NCI-H345 (cell line): Measurements from ENCODE around the gene LIN7B.
A peak's percentile ranks its signal among the peaks of the same experiment; 100 is the strongest.
"Not testable (repeated sequence)": the region's sequence is repeated elsewhere in the genome, so short reads cannot be mapped to it uniquely, and the experiment has no call there.

Experiments
- DNase-seq: peaks from one replicate; lab custom pipeline; 2025; lab: John Stamatoyannopoulos, UW

LIN7B gene

DNA sequence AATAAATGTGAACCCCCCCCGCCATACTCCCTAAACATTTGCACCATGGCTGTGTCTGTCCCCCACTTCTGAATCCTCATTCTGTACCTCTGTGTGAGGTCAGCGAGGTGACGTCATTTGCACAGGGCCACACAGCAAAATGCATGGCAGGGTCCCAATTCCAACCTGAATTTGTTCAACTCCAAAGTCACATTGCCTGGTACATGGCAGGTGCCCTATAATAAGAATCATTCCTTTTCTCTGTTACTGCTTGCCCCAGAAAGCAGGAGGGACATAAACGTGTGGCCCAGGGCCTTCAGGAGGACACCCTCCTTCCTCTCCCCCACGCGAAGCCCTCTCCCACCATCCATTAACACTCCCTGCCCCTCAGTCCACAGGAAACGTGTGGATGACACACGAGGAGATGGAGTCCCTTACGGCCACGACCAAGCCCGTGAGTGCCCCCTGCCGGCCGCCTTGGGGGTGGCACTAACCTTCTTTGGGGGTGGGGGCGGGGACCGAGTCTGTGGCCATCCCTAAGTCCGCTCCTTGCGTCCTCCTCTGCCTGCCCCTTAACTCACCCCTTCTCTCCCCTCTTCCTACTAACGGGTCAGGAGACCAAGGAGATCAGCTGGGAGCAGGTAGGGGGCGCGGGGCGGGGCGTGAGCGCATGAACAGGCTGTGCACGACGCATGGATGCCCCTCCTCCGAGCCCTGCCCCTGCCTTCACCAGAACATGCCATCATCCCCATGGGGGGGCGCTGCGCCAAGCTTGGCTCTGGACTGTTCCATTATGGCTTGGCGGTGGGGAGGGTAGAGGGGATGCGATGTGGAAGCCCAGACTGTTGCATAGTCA lies 31.6 kb downstream of the LIN7B start:
- peak; percentile 17 for DNase-seq

GRCh38 chr19:49146408-49146770 lies 32.2 kb downstream of the LIN7B start:
- DNase-seq: not testable (repeated sequence)

DNA sequence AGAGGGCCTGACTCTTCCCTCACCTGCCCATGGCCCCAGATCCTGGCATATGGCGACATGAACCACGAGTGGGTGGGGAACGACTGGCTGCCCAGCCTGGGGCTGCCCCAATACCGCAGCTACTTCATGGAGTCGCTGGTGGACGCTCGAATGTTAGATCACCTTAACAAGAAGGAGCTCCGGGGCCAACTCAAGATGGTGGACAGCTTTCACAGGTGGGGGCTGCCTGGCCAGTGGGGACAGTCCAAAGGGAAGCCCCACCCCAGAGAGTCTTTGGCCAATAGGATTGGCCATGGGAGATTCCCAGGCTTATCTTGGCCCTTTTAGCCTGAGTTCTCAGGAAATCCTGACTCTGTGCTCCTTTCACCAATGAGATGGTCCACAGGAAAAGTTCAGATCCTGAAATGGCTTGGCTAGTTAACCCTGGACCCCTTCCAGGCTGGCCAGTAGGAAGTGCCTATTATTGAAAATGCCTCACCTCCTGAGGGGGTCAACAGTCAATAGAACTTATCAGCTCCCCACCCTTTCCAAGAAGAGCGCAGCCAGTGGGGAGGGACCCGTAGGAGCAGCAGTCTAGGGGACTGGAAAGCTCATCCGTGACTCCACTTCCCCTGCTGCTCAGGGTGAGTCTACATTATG lies 34.0 kb downstream of the LIN7B start:
- no peak for DNase-seq

DNA sequence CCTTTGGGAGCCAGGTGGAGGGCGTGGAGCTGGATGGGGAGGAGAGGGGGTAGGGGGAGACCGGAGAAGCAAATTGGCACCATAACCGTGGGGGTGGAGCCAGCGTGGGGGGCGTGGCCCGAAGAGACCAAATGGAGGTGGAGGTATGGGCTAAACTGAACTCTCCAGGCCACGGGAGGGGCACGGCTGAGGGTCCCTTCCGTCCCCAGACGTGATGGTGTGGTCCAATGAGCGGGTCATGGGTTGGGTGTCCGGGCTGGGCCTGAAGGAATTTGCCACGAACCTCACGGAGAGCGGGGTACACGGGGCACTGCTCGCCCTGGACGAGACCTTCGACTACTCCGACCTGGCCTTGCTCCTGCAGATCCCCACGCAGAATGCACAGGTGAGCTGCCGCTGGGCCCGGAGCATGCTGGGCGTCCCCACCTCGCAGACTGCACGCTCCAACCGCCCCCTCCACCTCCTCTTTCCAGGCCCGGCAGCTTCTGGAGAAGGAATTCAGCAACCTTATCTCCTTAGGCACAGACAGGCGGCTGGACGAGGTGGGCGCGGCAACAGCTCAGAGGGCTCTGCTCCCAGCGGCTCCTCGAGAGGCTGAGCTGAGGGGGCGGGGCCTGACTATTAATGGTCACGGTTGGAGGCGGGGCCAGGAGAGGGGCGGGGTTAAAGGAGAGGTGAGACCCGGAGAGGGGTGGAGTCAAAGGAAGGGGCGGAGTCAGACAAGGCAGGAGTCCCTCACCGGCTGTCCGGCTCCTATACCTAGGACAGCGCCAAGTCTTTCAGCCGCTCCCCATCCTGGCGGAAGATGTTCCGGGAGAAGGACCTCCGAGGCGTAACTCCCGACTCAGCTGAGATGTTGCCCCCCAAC lies 34.8 kb downstream of the LIN7B start:
- peak; percentile 87 for DNase-seq

DNA sequence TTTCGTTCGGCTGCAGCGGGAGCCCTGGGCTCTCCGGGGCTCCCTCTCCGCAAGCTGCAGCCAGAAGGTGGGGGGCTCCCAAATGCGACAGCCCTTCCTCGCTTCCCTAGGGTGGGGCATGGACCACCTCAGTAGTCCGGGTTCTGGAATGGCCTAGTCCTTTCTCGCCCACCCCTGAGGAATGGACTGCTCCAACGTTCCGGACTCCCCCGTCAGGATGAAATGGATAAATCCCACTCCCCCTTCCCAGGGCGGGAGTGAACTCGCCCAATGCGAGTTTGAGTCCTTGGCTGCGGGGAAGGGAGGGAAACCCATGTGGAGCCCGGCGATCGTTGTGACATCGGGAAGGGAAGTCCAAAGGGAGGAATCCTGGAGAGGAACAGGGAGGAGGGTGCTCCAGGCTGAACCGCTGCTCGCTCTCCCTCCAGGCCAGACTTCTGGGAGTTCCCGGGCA lies 35.5 kb downstream of the LIN7B start:
- DNase-seq: peak; percentile 62

- peak; percentile 78 for DNase-seq
These were observed 36.2 kb downstream of the LIN7B start for GRCh38 chr19:49150106-49150943.

- DNase-seq: no peak
These were observed 36.7 kb downstream of the LIN7B start for GRCh38 chr19:49150944-49151243.

GRCh38 chr19:49151267-49152118 lies 37.3 kb downstream of the LIN7B start:
- peak; percentile 88 for DNase-seq

GRCh38 chr19:49152119-49152550 lies 38.0 kb downstream of the LIN7B start:
- no peak for DNase-seq

- DNase-seq: no peak
These were observed 39.1 kb downstream of the LIN7B start for GRCh38 chr19:49153167-49153809.

DNA sequence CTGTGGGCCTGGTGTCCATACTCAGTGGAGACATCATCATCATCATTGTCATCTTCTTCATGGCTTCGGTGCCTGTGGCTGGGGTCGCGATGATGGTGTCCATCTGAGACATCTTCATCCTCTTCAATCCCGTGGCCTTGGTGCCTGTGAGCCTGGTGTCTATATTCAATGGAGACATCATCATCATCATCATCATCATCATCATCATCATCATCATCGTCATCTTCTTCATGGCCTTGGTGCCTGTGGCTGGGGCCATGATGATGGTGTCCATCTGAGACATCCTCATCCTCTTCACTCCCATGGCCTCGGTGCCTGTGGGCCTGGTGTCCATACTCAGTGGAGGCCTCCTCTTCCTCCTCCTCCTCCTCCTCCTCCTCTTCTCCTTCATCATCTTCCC lies 40.1 kb downstream of the LIN7B start:
- DNase-seq: no peak

DNA sequence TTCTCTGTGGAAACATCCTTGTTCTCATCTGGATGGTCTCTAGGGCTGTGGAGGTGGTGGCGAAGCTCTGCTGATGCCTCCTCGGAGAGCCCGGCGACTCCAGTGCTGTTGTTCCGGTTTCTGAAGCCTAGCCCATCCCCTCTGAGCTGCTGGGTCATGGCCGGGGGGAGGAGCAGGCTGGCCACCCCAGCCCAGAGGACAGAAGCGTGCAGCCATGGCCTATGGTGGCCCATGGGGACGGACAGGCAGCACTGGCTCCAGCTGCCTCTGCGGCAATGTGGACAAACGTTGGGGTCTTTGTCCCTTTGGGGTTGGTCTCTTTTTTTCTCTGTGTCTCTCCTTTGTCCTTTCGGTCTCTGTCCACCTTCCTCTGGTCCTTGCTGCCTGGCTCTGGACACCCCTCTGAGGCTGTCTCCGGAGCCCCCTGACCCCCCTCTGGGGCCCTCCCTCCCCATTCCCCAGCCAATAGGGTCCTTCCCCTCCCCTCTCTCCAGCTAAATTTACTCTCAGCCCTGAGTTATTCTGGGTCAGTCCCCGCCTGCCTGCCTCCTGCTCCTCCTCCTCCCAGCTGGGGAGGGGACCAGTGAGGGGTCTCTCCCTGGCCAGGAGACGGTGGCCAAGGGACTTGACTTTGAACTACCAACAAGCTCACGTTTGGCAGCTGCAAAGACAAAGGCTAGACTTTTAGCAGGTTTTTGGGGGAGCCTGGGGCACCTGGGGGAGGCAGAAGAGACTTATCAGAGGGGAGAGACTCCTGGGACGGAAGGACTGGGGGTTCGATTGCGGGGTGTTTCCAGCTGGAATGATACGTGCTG lies 41.0 kb downstream of the LIN7B start, which contains the start of gene HRC:
Gene HRC (minus strand): TSS at position 392 of the 815 bp plus-strand sequence. CDS start 159 bp downstream, at position 233.
- no peak for DNase-seq

DNA sequence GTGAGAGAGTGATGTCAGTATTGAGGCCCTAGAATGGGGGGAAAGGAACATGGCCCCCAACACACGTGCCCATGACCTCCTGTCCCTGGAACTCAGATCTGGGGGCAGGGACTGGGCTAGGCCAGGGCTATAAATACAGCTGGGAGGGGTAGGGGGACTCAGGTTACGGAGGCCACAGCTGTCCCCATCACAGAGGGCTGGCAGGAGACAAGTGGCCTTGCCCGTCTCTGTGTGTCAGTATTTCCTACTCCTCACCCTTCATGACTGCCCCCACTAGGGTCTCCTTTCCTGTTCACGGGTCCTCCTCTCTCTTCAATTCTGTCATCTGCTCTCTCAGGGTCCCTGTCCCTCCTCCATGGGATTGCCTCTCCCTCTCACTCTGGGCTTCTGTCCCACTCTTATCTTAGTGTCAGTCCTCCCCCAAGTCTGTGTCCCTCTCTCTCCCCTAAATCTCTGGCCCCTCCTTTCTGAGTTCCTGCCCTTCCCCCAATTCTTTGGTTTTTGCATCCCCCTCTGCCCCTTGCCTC lies 41.7 kb downstream of the LIN7B start:
- no peak for DNase-seq

GRCh38 chr19:49157445-49158224 lies 43.5 kb downstream of the LIN7B start, which contains the start of gene TRPM4:
TSS of gene TRPM4 (plus strand) at chr19:49157792. CDS start at chr19:49157867, 75 bp downstream.
- peak; percentile 80 for DNase-seq

- DNase-seq: no peak
These were observed 46.5 kb downstream of the LIN7B start for GRCh38 chr19:49160450-49161189.

GRCh38 chr19:49161987-49162386 lies 47.8 kb downstream of the LIN7B start:
- no peak for DNase-seq

DNA sequence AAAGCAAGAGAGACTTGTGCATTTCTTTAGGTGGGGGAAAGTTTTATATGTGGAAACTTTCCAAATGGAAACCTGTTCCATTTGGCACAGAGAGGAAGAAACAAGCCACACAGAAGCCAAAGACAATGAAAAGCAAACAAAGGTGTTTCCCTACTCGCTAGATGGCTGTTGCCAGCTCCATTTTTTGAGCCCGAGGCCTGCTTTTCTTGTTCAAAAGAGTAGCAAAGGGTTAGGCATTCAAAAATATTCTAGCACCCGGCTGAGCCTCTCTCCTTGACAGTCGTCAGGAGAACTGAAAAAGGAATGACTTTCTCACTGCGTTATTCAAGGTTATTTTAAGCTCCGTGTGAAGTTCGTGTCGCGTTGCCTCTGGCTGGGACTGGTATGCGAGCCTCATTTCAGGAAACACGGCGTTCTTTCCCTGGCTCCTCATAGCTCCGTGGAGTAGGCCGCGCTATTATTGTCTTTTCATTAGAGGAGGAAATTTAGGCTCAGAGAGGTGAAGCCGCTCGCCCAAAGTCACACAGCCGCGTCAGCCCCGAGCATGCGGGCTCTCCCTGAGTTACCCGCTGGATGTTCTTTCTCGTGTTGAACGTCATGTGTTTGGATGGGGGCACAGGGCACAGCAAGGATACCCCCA lies 51.1 kb downstream of the LIN7B start:
- peak; percentile 6 for DNase-seq
